Panc1 (cell line): ENCODE measurements around the gene RBM10. TPM values are rescaled to one million over a fixed set of nuclear protein-coding genes. Genes with fewer than 3 reads are reported as not detected.
A peak's percentile ranks its signal among the peaks of the same experiment; 100 is the strongest.

Experiments used
- ATAC-seq: fragments of 200-7000 bp; cut with Tn5 transposase; 2 replicates; pipeline ENCODE4 v1.9.1; 2020; ENCODE audit warnings: mild to moderate bottlenecking, moderate library complexity
- BruUV-seq: library from RNA; stranded (reverse); fragments of 400-500 nt; replicated peaks from 2 replicates; lab custom pipeline; 2021; lab: Mats Ljungman, UMichigan
- CTCF ChIA-PET: fragments of 300-600 bp; sonication (Branson Sonifier 250); formaldehyde crosslinking; loops from one replicate; lab custom pipeline; 2022; ENCODE audit warnings: antibody characterized with exemption; lab: Charles Lee
- POLR2A ChIA-PET: fragments of 300-600 bp; sonication (Branson Sonifier 250); formaldehyde crosslinking; loops from one replicate; lab custom pipeline; 2022; ENCODE audit warnings: antibody characterized with exemption; lab: Charles Lee
- DNase-seq: peaks from one replicate; pipeline ENCODE4 v3.0.0-alpha.2; 2010; ENCODE audit warnings: low read depth, low spot score
- H3K27ac ChIP-seq: 2 replicates; pipeline ENCODE4 v1.5.1; 2011; ENCODE audit warnings: mild to moderate bottlenecking, low read length, inconsistent platforms
- H3K27me3 ChIP-seq: fragments of 200-500 bp; sonication (Bioruptor generic); 2 replicates; pipeline ENCODE4 v1.6.0; 2014; ENCODE audit warnings: low read length, inconsistent platforms; ENCODE audit not compliant: control insufficient read depth, insufficient read depth
- H3K36me3 ChIP-seq: fragments of 200-500 bp; sonication (Bioruptor generic); 2 replicates; pipeline ENCODE4 v1.5.1; 2014; ENCODE audit warnings: inconsistent platforms, mild to moderate bottlenecking, low read length, moderate library complexity; ENCODE audit not compliant: control insufficient read depth, insufficient read depth
- H3K4me1 ChIP-seq: 2 replicates; pipeline ENCODE4 v1.5.1; 2011; ENCODE audit warnings: inconsistent platforms, mild to moderate bottlenecking, low read length, moderate library complexity; ENCODE audit not compliant: control insufficient read depth, insufficient read depth
- H3K4me3 ChIP-seq, 2 experiments: 2 replicates each; pipeline ENCODE4 v1.5.1; 2011 to 2012; ENCODE audit warnings: low read depth in 2 of 2, low read length in 2 of 2, mild to moderate bottlenecking in 2 of 2, inconsistent platforms in 1 of 2, moderate library complexity in 1 of 2
- H3K9me3 ChIP-seq: fragments of 200-500 bp; sonication (Bioruptor generic); 2 replicates; pipeline ENCODE4 v1.5.1; 2014; ENCODE audit warnings: low read depth, mild to moderate bottlenecking, inconsistent platforms, low read length, moderate library complexity; ENCODE audit not compliant: control insufficient read depth, insufficient read depth
- POLR2AphosphoS5 ChIP-seq: IDR thresholded peaks from 2 replicates; pipeline ENCODE4 v1.6.1; 2012; ENCODE audit warnings: mild to moderate bottlenecking, low read depth, low read length, moderate library complexity
- SIN3A ChIP-seq: IDR thresholded peaks from 2 replicates; pipeline ENCODE4 v1.6.1; 2012; ENCODE audit warnings: low read depth, mild to moderate bottlenecking, low read length, moderate library complexity, borderline replicate concordance; ENCODE audit not compliant: insufficient read depth
- TCF7L2 ChIP-seq: IDR thresholded peaks from 2 replicates; pipeline ENCODE4 v1.6.1; 2011; ENCODE audit warnings: mild to moderate bottlenecking, low read depth, low read length, inconsistent platforms
- in situ Hi-C: cut with HindIII; loops from 2 replicates; pipeline ENCODE4 v1.10.0; 2016; ENCODE audit warnings: low sequenced_read_pairs, low pct_unique_long_range_greater_than_20kb
- intact Hi-C: fragments of 100-400 bp; cut with micrococcal nuclease; formaldehyde crosslinking; loops from one replicate; pipeline ENCODE4 v1.10.0; 2022; ENCODE audit not compliant: unreplicated experiment
- total RNA-seq: library from RNA; stranded (reverse); gene quantifications from one replicate; pipeline ENCODE4 v1.2.1, GENCODE V29; 2021; ENCODE audit not compliant: unreplicated experiment
- TF ChIP-seq, protein P1 (sequence below): fragments of 450-650 bp; IDR thresholded peaks from 2 replicates; pipeline ENCODE4 v1.5.1; 2017; ENCODE audit warnings: mild to moderate bottlenecking
- TF ChIP-seq, protein P2 (sequence below), 2 experiments: IDR thresholded peaks; 2 replicates each; pipeline ENCODE4 v1.6.1; 2011 to 2012; ENCODE audit warnings: low read depth in 2 of 2, control low read depth in 1 of 2, low read length in 1 of 2, mild to moderate bottlenecking in 1 of 2, moderate library complexity in 1 of 2; ENCODE audit not compliant: insufficient read depth in 1 of 2

The RBM10 gene
- total RNA-seq, 1 experiment from 2014 or later: 47.1 TPM

- in situ Hi-C loops: no loop called here
- BruUV-seq: no TSS peak
- ATAC-seq: no peak
- Histone ChIP-seq H3K4me1 (peaks cover 10% of the 10 kb centered on the region; the same call in 1 of the 2 replicates), H3K27me3 (no peaks in the 10 kb centered on the region), H3K4me3 (no peak overlapping the region), H3K9me3 (no peaks in the 10 kb centered on the region), H3K36me3 (peaks cover 13% of the 10 kb centered on the region), H3K27ac (0 out of 2 replicates have a peak overlapping the region, but pooled peaks have one; percentile 23)
- ChIA-PET POLR2A (no interaction called here), CTCF (no interaction called here)
- DNase-seq: no peak
- intact Hi-C loops: no loop called here
- no peak for TF ChIP-seq TCF7L2
- TF ChIP-seq, protein P1, sequence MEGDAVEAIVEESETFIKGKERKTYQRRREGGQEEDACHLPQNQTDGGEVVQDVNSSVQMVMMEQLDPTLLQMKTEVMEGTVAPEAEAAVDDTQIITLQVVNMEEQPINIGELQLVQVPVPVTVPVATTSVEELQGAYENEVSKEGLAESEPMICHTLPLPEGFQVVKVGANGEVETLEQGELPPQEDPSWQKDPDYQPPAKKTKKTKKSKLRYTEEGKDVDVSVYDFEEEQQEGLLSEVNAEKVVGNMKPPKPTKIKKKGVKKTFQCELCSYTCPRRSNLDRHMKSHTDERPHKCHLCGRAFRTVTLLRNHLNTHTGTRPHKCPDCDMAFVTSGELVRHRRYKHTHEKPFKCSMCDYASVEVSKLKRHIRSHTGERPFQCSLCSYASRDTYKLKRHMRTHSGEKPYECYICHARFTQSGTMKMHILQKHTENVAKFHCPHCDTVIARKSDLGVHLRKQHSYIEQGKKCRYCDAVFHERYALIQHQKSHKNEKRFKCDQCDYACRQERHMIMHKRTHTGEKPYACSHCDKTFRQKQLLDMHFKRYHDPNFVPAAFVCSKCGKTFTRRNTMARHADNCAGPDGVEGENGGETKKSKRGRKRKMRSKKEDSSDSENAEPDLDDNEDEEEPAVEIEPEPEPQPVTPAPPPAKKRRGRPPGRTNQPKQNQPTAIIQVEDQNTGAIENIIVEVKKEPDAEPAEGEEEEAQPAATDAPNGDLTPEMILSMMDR: no peak
- no peak for TF ChIP-seq POLR2AphosphoS5
- TF ChIP-seq, protein P2, sequence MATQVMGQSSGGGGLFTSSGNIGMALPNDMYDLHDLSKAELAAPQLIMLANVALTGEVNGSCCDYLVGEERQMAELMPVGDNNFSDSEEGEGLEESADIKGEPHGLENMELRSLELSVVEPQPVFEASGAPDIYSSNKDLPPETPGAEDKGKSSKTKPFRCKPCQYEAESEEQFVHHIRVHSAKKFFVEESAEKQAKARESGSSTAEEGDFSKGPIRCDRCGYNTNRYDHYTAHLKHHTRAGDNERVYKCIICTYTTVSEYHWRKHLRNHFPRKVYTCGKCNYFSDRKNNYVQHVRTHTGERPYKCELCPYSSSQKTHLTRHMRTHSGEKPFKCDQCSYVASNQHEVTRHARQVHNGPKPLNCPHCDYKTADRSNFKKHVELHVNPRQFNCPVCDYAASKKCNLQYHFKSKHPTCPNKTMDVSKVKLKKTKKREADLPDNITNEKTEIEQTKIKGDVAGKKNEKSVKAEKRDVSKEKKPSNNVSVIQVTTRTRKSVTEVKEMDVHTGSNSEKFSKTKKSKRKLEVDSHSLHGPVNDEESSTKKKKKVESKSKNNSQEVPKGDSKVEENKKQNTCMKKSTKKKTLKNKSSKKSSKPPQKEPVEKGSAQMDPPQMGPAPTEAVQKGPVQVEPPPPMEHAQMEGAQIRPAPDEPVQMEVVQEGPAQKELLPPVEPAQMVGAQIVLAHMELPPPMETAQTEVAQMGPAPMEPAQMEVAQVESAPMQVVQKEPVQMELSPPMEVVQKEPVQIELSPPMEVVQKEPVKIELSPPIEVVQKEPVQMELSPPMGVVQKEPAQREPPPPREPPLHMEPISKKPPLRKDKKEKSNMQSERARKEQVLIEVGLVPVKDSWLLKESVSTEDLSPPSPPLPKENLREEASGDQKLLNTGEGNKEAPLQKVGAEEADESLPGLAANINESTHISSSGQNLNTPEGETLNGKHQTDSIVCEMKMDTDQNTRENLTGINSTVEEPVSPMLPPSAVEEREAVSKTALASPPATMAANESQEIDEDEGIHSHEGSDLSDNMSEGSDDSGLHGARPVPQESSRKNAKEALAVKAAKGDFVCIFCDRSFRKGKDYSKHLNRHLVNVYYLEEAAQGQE (IDR thresholded peaks at IDR 0.05; ENCODE audit: insufficient read depth in 1 of 2, low read depth in 2 of 2, low read length in 1 of 2): no peak
Measured at GRCh38 chrX:47231167-47231566, 86.1 kb downstream of the RBM10 start.

DNA sequence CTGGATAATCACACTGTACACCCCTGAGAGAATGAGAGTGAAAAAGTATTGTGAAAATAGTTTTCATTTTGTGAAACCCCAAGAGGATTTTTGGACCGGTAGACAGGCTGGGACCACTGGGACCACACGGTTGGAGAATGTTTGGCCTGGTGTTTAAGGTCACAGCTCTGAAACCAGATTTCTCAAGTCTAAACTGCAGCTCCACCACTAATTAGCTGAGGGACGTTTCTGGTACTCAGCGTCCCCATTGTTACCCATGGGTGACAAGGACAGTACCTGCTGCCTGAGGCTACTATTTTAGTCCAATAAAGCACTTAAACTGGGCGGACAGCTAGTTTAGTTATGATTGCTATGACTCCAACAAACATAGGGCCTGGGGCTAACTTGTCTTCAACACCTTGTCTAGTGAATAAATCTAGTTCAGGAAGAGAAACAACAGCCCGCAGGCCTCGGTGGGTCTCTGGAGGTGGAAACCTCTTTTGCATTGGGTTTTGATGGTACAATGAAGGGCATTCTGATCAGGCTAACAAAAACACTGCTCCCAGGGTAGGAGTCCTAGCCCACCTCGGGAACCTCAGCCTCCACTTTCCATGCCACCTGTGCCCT is 87.3 kb downstream of the RBM10 start:
- Histone ChIP-seq H3K4me1 (peaks cover 10% of the 10 kb centered on the region; the same call in 1 of the 2 replicates), H3K9me3 (no peaks in the 10 kb centered on the region), H3K27ac (peak overlapping the region; percentile 90), H3K36me3 (peaks cover 8% of the 10 kb centered on the region), H3K4me3 (peak overlapping the region; percentile 64 to 70), H3K27me3 (no peaks in the 10 kb centered on the region)
- TSS peak; percentile 92 for BruUV-seq
- TF ChIP-seq SIN3A (no peak), TCF7L2 (no peak)
- TF ChIP-seq, protein P1: no peak
- ChIA-PET CTCF (no interaction called here), POLR2A (interaction anchor here (0.6 kb wide), 1 partner anchor 87 kb away, joined by 3 read pairs; the partner anchor contains the start of gene RBM10)
- ATAC-seq (no peak), DNase-seq (no peak)
- in situ Hi-C loops (no loop called here), intact Hi-C loops (no loop called here)
